GM19397 (cell line): ENCODE measurements around the gene PPP1R27.

Experiments used
- ATAC-seq: cut with Tn5 transposase; IDR thresholded peaks from one replicate; pipeline ENCODE4 v1.9.1; 2021; ENCODE audit warnings: mild to moderate bottlenecking, moderate library complexity; ENCODE audit not compliant: unreplicated experiment

Gene PPP1R27

DNA sequence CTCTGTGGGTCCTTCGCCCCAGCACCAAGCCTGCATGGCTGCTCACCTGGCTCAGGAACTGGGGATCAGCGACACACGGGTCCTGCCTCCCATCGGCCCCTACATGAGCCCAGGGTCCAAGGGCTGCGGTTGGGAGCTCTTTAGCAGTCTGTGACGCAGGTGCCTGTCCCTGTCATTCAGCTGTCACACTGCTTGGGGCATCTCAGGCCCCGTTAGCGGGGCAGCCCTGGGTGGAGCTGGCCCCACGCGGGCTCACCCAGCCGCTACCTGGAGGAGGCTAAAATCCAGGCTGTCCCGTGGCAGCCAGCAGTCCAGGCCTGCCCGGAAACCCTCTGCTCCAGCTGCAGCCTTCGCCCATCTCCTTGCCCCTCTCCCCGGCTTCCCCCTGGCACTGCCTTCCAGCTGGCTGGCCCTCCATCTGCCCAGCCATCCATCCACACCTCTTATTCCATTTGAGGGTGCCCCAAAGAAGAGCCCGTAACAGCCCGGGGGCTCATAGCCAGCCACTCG, 27.6 kb downstream of the PPP1R27 start:
- no peak for ATAC-seq

DNA sequence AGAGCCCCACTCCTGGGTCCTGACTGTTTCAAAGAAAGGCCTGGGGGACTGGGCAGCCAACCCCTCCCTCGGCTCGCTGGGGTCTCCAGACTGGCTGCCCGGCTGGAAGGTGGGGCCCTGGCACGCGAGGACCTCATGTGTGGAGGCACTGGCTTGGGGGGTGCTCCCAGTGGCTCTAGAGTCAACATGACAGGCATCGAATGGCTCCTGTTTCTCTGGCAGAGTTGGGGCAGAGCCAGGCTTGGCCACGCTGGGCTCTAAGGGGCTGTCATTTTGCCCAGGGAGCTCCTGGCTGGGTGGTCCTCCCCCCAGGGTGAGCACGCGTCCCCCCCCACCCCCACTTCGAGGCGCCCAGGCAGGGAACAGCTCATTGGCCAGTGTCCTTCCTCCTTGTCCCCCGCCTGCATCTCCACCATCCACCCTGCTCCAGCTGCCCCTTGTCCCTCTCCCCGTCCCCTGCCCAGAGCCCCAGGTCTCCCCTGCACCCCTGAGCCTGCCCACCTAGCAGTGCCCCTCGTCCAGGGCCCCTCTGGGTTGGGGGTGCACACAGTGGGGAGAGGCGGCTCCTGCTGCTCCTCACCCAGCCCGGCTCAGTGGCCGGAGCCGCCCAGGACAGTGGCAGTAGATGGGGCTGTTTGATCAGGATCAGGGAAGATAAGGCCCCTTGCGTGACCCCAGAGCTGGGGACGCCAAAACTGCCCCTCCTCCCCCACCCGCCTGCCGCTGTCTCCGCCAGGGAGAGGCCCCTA, 28.2 kb downstream of the PPP1R27 start:
- no peak for ATAC-seq

DNA sequence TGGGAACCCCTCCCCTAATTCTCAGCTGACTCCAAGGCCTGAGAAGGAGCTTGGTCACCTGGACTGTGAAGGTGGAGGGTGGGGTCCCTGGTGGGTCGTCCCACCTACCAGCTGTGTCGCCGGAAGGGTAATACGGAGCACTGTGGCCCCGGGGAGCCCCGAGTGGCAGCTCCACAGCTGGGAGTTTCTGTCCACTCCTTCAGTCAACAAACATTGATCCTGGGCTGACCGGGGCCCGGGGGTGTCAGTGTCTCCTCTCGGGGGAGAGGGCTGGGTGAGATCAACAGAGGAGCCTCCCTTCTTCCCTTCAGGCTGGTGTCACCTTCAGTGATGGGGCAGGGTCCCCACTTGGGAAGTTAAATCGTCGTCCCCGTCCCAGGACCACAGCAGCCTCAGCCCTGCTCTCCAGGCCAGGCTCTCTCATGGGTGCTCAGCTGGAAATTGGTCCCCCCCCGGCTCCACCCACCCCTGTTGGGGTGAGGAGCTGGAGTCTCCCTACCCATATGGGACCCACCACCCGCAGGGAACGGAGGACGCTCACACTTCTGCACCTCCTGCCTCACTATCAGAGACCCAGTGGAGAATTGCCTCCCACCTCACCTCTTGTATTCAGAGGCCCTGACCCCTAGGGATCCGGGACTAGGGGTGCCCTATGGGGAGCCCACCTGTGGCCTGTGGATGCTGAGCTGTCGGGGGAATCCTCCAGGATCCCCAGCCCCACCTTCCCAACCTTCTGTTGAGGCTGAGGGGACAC, 29.0 kb downstream of the PPP1R27 start:
- no peak for ATAC-seq

DNA sequence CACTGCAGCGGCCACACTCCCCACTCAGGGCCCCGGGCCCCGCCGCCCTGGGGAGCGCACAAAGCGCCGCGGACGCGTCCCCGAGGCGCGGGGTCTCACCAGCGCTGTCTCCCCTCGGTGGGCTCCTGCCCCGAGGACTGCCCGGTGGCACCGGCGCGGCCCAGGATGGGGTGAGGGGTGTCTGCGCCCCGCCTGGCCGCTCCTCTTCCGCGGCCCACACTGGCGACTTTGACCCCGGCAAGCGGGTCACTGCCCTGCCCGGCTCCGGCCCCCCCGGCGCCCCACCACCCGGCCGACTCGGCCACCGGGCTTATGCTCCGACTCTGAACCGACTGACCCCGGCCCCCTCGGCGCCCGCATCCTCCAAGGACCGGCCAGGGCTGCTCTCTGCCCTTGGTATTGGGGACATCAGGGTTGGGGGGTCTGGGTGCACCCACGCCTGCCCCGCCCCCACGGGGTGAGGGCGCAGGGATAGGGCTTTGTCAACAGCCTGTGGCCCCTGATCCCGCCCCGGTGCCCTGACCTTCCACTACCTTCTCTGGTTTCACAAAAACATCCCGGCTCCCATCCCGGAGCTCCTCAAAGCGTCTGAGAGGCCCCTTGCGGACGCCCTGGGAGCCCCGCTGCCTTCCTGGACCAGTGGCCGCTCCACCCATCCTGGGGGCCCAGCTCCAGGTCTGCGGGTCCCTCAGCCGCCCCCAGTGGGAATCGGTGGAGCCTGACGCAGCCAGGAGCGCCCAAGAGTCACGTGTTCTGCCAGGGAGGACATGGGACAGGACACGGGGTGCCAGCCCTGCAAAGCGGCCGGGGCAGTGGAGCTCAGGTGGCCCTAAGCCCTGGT, 30.1 kb downstream of the PPP1R27 start:
- no peak for ATAC-seq

DNA sequence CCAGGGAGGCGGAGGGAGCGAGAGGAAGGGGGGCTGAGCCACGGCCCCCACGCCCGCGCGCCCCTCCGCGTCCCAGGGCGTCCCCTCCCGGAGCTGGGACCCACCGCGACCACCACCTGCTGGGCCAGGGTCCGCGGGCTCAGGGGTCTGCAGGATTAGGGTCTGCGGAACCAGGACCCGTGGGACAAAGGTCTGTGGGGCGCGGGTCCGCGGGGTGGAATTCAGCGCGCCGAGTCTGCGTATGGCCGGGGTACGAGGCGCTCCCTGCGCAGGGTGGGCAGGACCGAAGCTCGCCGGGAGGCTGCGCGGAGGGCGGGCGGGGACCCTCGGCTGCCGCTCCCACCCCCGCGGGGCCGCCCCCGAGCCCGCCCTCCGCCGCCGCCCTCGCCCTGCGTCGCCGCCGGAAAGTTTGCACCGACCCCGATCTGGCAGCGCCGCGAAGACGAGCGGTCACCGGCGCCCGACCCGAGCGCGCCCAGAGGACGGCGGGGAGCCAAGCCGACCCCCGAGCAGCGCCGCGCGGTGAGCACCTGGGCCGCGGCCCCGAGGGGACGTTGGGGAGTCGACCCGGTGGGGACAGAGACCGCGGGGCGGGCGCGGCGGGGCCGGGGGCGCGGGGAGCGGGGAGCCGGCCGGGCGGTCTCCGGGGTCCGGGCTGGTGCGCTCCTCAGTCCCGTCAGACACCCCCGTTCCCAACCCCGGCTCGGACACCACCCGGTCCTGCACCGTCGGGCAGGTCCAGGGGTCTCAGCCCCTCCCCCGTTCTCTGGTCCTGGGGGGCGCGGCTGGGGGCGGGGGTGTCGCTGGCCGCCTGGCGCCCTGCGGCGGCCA, 30.9 kb downstream of the PPP1R27 start, which contains the start of gene GCGR:
Gene GCGR (plus strand): TSS at position 423 of the 831 bp plus-strand sequence. CDS start 4,869 bp downstream, outside the sequence.
- ATAC-seq = no peak

DNA sequence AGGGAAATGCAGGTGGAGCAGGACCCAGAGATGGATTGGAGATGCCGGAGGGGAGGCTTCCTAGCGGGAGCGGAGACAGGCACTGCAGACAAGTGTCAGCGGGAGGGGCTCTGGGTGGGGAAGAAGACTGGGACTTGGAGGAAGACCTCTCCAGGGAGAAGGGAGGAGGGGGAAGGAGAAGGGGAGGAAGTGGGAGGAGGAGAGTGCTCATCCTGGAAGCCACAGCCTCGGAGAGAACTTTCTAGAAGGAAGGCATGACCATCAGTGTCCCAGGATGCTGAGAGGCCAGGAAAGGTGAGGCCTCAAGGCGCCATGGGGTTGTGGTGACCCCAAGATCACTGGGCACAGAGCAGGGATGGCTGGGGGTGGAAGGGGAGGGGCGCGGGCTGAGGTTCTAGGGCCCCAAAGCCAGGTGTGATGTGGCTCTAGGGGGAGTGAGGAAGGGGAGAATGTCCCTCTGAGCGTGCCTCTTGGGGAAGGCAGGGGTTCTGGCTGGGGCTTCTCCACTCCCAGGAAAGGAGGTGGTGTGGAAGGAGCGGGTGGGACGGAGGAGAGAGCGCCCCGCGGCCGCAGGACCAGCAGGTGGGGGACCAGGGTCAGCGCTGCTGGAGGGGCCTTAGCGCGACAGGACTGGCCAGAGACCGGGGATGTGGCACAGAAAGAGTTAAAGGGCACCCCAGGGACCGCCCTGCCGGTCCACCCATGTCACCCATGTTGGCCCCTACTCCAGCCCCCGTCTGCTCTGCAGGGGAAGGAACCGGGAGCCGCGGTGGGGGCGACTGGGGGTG, 31.8 kb downstream of the PPP1R27 start:
- ATAC-seq = no peak

DNA sequence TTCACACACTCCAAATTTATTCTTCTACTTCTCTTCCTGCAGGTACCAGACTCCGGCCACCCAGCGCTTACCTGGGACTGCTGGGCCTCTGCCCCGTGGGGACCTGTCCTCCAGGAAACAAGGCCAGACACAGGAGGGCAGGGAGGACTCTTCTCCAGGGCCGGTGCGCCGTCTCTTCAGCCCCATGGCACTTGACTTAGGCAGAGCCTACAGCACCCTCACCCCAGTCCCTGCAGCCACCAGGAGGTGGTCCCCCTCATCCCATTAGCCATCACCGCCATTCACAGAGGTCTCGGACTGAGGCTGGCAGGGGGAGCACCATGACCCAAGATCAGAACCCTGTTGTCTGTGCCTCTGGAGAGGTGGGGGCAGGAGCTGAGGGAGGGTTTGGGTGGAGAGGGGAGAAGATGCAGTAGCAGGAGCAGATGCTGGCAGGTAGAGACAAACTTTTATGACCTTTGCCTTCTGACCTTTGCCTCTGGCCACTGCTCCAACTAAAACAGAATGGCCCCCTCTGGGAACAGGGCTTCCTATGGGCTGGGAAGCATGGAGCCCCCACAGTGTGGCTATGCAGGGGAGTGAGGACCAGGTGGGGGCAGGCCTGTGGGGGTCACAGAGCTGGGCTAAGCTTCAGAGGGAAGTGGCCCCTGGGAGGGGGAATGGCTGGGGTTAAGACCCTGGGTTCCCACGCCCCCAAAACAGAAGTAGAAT, 32.6 kb downstream of the PPP1R27 start:
- no peak for ATAC-seq

DNA sequence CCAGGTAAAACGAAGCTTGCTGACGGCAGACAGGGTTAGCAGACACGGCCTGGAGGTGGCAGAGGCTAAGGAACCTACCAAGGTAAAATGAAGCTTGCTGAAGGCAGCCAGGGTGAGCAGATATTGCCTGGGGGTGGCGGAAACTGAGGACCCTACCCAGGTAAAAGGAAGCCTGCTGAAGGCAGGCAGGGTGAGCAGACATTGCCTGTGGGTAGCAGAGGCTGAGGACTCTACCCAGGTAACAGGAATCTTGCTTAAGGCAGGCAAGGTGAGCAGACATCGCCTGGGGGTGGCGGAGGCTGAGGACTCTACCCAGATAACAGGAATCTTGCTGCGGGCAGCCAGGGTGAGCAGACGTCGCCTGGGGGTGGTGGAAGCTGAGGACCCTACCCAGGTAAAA, 33.5 kb downstream of the PPP1R27 start:
- no peak for ATAC-seq

DNA sequence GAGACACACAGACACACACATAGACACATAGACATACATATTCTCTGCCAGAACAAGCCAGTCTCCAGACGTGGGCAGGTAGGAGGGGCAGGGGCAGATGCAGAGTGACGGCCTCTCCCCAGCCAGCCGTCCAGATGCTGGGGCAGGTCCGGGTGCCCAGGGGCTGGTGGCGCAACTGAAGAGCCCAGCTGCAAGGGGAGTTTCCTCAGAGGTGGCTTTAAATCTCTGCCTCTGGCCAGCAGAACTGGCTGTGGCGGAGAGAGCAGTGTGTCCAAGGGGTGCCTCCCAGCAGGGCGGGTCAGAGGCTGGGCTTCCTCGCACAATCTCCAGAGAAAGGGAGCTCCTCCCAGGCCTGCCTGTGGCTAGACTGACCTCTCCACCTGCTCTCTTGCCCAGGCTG, 40.3 kb downstream of the PPP1R27 start:
- no peak for ATAC-seq

DNA sequence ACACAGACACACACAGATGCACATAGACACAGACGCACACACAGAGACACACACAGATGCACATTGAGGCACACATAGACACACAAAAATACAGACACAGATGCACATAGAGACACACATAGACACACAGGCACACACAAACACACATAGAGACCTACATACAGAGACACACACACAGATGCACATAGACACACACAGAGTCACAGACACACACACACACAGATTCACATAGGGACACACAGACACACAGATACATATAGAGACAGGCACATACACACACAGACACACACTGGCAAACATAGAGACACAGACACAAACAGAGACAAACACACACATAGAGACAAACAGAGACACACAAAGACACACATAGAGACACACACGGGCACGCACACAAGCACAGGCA, 40.8 kb downstream of the PPP1R27 start:
- ATAC-seq = no peak

DNA sequence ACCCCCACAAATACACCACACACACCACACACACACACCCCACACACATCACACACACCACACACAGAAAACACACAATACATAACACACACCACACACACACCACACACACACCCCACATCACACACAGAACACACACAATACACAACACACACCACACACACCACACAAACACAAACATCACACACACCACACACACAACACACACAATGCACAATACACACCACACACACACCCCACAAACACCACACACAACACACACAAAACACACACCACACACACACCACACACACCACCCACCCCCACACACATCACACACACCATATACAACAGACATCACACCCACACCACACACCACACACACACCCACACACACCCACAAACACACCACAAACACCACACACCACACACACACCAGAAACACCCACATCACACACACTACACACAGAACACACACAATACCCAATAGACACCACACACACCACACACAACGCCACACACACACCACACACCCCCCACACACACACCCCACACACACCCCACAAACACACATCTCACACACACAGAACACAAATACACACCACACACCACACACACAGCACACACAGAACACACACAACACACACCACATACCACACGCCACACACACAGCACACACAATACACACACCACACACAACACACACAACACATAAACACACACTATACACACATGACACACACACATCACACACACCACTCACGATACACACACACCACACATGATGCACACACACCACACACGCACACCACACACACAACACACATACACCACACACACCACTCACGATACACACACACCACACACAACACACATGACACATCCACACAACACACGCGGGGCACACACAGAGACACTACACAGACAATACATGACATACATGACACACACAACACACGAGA, 41.9 kb downstream of the PPP1R27 start:
- no peak for ATAC-seq
